Measurements from ENCODE around the gene C1orf116. TPM values are rescaled to one million over a fixed set of nuclear protein-coding genes. Genes with fewer than 3 reads are reported as not detected.
"Not testable (repeated sequence)": the region's sequence is repeated elsewhere in the genome, so short reads cannot be mapped to it uniquely, and the experiment has no call there.

C1orf116 gene
- polyA plus RNA-seq, 6 donors from 2014 or later = 0.08 to 2.3 (median 0.12) TPM; not detected in 2

DNA sequence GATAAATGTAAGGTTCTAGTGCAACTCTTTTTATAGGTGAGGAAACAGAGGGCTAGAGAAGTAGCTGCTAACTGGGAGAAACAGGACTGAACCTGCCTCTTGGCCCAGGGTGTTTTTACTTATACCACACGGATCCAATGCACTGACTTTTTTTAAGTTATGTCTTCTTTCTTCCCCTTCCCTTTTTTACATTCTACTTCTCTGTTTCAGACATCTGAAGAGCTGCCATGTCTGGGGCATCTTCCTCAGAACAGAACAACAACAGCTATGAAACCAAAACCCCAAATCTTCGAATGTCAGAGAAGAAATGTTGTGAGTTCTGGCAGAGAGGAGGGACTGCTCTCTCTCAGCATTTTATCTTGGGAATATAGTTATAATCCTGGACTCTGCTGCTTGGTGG, 21.9 kb upstream of the C1orf116 start:
- ATAC-seq (ENCODE audit: low read depth in 2 of 2) (peak; percentile 48 to 57), DNase-seq (peak; percentile 74)
- Mint-ChIP-seq H3K9me3 (peaks cover 0 to 3% (median 0%) of the 10 kb centered on the region in 7 donors), H3K27me3 (no peaks in the 10 kb centered on the region), H3K36me3 (peaks cover 0 to 9% of the 10 kb centered on the region in 2 donors), H3K4me1 (peaks cover 40 to 67% (median 60%) of the 10 kb centered on the region in 3 donors), H3K4me3 (peak overlapping the region; percentile 93 to 100 (median 98)), H3K27ac (peak overlapping the region; percentile 94 to 100 (median 99))

DNA sequence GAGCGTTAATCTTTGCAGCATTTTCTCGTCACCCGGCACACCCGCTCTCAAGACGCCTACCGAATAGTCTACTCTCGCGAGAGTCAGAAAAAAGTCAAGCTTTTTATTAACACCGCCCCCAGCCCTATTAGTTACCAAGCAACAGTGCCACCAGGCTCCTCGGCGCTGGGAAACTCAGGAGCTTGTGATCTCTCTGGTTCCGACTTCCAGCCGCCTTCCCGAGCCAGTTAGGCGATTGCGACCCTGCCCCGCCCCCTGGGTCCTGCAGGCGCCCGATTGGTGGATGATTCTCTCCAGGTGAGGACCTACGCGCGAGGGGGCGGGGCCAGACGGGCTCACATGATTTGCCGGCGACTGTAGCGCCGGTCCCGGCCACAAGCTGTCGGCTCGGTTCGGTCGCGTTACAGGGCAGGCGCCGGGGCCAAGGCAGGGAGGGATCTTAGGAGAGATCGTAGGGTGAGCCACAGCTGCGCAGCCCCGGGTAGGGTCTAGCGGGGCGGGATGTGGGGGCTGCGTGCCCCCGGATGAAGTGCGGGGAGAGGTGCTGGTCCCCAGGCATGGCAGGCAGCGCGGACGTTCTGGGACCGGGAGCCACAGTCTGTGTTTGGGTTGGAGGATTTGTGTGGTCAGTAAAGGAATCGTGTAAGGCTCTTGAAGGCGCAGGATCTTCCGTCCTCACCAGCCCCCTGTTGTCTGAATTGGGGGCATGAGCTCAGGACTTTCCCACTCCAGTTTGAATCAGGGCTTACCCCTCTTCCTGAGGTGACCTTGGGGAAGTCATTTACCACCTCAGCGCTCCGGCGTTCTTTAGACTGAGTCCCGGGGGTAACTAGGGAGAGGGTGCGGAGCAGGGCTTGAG, 20.6 kb upstream of the C1orf116 start, which contains the start of gene PFKFB2:
PFKFB2 (plus strand) TSS at position 365 of the 859 bp plus-strand sequence. CDS start 1,443 bp downstream, outside the sequence.
- ATAC-seq (ENCODE audit: low read depth in 2 of 2) = peak; percentile 82 to 83
- peaks cover 0 to 3% (median 0%) of the 10 kb centered on the region in 7 donors for H3K9me3 Mint-ChIP-seq
- H3K27ac Mint-ChIP-seq = peak within 1 kb of the TSS; percentile 97 to 100 (median 99)

DNA sequence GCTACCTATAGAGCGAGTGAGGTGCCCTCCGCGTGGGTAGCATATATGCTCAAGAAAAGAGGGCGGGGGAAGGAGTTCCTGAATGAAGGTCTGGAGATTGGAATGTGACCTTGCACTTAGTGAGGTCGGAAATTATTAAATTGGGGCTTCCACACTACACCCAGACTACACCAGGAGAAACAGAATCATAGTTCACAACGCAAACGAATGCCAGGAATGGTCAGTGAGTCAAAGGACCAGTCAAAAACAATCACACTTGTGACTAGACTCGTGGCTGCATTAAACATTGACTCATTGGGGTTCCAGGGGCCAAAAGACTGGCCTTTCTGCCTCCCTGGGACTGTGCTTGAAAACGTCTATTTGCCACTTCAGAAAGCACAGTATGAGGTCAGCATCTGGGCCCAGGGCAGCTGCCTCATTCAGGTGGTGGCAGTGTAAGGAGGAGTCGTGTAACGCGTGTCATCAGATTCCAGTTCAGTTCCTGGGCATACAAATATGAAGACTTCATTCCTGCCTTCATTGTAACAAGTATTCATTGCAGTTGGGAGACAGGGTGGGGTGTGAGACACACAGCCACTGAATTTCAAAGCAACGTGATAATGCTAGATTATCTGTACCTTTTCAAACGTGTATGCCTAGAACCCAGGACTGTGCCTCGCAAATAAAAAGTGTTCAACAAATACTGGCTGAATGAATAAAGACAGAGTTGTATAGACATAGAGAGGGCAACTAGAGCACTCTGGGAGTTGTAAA, 18.8 kb upstream of the C1orf116 start, which contains the start of gene YOD1:
YOD1 (minus strand) TSS at position 18 of the 753 bp plus-strand sequence. CDS start 178 bp downstream, outside the sequence.
- H3K4me1 Mint-ChIP-seq = peaks cover 38 to 72% (median 51%) of the 10 kb centered on the region in 3 donors
- DNase-seq = no peak

More for the DNA sequence above, 20.6 kb upstream of the C1orf116 start, which contains the start of gene PFKFB2:
- peak within 1 kb of the TSS; percentile 93 to 100 (median 98) for H3K4me3 Mint-ChIP-seq
- H3K4me1 Mint-ChIP-seq = peaks cover 38 to 64% (median 51%) of the 10 kb centered on the region in 3 donors
- DNase-seq = peak; percentile 97
- H3K27me3 Mint-ChIP-seq = no peaks in the 10 kb centered on the region
- H3K36me3 Mint-ChIP-seq = peaks cover 0 to 9% of the 10 kb centered on the region in 2 donors

DNA sequence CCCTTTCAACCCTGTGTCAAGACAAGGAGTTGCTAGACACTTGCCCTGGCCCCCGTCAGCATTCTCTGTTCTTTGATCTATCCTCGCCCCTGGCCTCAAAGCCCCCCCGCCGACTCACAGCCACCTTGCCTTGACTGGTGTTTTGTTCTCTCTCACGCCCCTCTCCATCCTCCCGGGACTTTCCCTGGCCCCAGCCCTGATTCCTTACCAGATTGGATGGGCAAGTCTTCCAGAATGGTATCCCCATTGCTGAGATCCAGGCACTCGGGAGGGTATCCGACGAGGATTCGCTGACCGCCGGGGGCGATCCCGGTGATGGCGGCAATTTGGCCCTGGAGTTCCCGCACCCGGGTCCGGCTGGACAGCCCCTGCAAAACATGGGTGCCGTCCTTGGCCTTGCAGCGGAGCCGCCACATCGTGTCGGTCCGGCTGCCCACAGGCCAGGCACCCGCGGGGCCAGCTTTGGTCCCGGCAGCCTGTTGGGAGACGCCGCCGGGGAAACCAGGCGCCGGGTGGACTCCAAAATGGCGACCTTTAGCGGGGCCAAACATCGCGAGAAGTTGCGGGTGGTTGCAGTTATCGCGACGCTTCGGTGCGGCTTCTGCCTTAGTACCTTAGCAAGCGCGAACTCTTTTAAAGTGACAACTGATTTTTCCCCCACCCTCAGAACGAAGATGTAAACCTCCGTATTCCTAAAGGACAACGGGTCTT, 18.1 kb upstream of the C1orf116 start:
- Mint-ChIP-seq H3K4me1 (peaks cover 38 to 69% (median 54%) of the 10 kb centered on the region in 3 donors), H3K4me3 (peak overlapping the region; percentile 93 to 100 (median 97)), H3K9me3 (peaks cover 0 to 3% (median 0%) of the 10 kb centered on the region in 7 donors), H3K27me3 (no peaks in the 10 kb centered on the region), H3K36me3 (peaks cover 0 to 4% of the 10 kb centered on the region in 2 donors), H3K27ac (peak overlapping the region; percentile 47 to 97 (median 92))
- peak; percentile 79 for DNase-seq
- peak; percentile 22 to 35 for ATAC-seq (ENCODE audit: low read depth in 2 of 2)

More for the DNA sequence above, 18.8 kb upstream of the C1orf116 start, which contains the start of gene YOD1:
- peaks cover 0 to 3% (median 0%) of the 10 kb centered on the region in 7 donors for H3K9me3 Mint-ChIP-seq
- no peaks in the 10 kb centered on the region for H3K27me3 Mint-ChIP-seq
- peaks cover 0 to 10% of the 10 kb centered on the region in 2 donors for H3K36me3 Mint-ChIP-seq
- peak within 1 kb of the TSS; percentile 93 to 100 (median 98) for H3K4me3 Mint-ChIP-seq
- no peak for ATAC-seq (ENCODE audit: low read depth in 2 of 2)
- peak within 1 kb of the TSS; percentile 58 to 100 (median 96) for H3K27ac Mint-ChIP-seq

DNA sequence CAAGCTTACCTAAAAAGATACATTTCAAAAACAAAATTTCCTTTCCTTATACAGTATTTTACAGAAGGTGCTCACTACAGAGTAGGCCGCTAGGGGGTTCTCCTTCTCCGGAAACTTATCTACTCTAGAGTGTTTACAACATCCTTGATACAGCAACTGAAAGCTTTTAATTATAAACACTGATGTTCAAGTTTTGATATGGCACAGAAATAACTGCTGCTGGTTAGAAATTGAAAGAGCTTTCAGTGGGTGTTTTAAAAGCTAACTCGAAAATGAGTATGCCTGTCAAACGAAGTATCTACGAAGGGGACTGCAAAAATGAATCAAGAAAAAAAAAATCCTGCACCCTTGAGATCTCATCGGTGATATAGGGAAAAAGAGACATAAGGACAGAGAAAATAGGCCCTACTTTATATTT, 17.4 kb upstream of the C1orf116 start:
- DNase-seq (peak; percentile 46), ATAC-seq (ENCODE audit: low read depth in 2 of 2) (peak; percentile 9 to 15)
- Mint-ChIP-seq H3K9me3 (peaks cover 0 to 3% (median 0%) of the 10 kb centered on the region in 7 donors), H3K27me3 (no peaks in the 10 kb centered on the region), H3K4me3 (peak overlapping the region; percentile 93 to 100 (median 97)), H3K36me3 (peaks cover 0 to 4% of the 10 kb centered on the region in 2 donors), H3K27ac (peak overlapping the region; percentile 58 to 97 (median 92)), H3K4me1 (peaks cover 35 to 62% (median 54%) of the 10 kb centered on the region in 3 donors)

DNA sequence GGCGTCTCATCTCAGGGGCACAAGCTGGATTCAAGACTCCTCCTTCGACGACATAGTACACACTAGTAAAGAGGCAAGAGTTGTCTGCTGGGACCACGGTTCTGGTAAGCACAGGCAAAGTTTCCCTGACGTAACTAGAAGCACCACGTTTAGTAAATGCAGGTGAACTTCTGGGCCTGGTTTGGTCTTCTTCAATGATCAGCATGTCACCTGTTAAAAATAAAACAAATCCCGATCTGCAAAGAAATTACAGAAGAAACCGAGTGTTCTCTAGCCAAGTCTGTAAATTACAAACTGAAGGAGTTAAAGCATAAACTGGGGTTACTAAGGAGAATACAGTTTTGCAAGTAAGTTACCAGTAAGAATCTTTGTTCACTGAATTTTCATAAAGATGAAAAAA, 17.0 kb upstream of the C1orf116 start:
- H3K9me3 Mint-ChIP-seq = peaks cover 0 to 3% (median 0%) of the 10 kb centered on the region in 7 donors
- no peak for ATAC-seq (ENCODE audit: low read depth in 2 of 2)
- peaks cover 31 to 58% (median 49%) of the 10 kb centered on the region in 3 donors for H3K4me1 Mint-ChIP-seq
- H3K36me3 Mint-ChIP-seq = peaks cover 0 to 4% of the 10 kb centered on the region in 2 donors
- H3K27me3 Mint-ChIP-seq = no peaks in the 10 kb centered on the region
- DNase-seq = no peak
- H3K4me3 Mint-ChIP-seq = peak overlapping the region in 6 of 8 donors; percentile 42 to 100 (median 97)
- H3K27ac Mint-ChIP-seq = peak overlapping the region in 1 of 6 donors; percentile 91

DNA sequence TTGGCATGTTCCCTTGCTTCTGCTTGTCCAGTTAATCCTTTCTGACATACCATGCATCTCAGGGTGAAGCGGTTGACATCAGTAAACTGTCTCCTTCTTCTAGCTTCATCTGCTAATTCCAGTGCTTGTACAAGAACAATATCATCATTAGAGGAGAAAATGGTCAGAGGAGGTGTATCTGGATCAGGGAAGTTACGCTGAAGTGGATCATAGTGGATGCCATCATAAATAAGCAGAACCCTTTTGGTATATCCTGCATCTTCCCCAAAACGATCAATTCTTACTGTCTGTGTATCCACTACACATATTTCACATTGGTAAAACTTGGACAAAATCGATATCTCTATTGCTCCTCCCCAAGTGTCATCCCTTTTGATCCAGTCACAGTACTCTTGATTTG, 16.5 kb upstream of the C1orf116 start:
- Mint-ChIP-seq H3K4me3 (peak overlapping the region in 2 of 8 donors; percentile 98 to 100), H3K27me3 (no peaks in the 10 kb centered on the region), H3K36me3 (peaks cover 0 to 4% of the 10 kb centered on the region in 2 donors), H3K27ac (peak overlapping the region in 1 of 6 donors; percentile 15), H3K4me1 (peaks cover 26 to 53% (median 45%) of the 10 kb centered on the region in 3 donors), H3K9me3 (peaks cover 0 to 3% (median 0%) of the 10 kb centered on the region in 7 donors)
- ATAC-seq (ENCODE audit: low read depth in 2 of 2) (no peak), DNase-seq (no peak)

DNA sequence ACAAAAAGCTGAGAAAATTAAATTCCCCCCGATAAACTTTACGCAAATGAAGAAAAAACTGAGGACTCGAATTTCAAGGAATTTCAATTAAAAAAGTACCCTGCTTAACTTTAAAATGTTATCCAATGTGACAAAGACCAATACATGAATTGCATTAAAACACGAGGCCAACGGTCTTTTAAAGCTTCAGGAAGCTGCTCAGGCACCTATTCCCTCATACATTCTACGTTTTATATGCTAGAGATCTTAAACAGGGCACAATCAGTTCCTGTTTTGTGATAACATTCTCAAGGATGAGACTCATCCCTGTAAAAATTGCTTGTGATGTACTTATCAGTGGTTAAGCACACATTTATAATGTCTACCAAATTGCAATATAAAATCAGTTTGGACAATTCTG, 15.5 kb upstream of the C1orf116 start:
- Mint-ChIP-seq H3K4me1 (peaks cover 18 to 43% (median 38%) of the 10 kb centered on the region in 3 donors), H3K9me3 (peaks cover 0 to 3% (median 0%) of the 10 kb centered on the region in 7 donors), H3K27ac (no peak overlapping the region), H3K36me3 (peaks cover 0 to 4% of the 10 kb centered on the region in 2 donors), H3K27me3 (no peaks in the 10 kb centered on the region), H3K4me3 (no peak overlapping the region)
- no peak for ATAC-seq (ENCODE audit: low read depth in 2 of 2)
- DNase-seq = no peak

DNA sequence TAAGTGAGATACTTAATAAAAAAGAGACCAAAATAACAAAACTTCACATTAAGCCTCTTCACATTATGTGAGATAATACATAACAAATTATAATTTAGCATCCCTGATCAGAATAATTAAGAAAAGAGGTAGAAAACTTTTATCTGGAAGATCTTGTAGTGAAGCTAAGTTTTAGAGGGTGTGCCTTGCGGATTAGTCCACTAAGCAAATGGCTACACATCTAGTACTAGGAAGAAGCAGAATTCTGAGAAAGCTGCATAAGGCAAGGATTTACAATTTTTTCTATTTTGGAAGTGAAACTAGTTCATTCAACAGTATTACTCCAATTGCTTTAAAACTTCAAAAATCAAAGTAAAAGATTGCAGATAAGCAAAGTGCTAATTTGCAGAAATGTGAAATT, 14.9 kb upstream of the C1orf116 start:
- ATAC-seq (ENCODE audit: low read depth in 2 of 2) (no peak), DNase-seq (no peak)
- Mint-ChIP-seq H3K4me1 (peaks cover 16 to 37% (median 34%) of the 10 kb centered on the region in 3 donors), H3K27me3 (no peaks in the 10 kb centered on the region), H3K36me3 (peaks cover 0 to 4% of the 10 kb centered on the region in 2 donors), H3K4me3 (peak overlapping the region in 1 of 8 donors; percentile 18), H3K9me3 (peaks cover 0 to 3% (median 0%) of the 10 kb centered on the region in 7 donors), H3K27ac (no peak overlapping the region)

DNA sequence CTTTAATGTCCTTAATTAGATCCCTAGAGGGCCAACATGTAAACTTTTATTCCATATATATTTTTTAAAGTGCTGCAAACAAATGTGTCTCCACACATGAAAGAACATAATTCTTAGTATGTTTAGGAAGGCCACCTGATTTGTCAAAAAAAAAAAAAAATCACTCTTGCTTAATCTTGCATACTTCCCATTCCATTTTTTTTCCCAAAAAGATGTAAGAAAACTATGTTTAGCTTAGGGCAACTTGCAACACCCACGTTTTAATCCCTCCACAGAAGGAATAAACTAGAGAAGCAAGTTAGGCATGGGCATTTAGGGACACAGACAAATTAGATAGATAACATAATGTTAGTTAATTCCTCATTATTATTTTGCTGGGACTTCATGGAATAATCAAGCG, 12.9 kb upstream of the C1orf116 start:
- no peak overlapping the region for H3K4me3 Mint-ChIP-seq
- H3K36me3 Mint-ChIP-seq = peaks cover 0 to 4% of the 10 kb centered on the region in 2 donors
- peaks cover 12 to 21% (median 17%) of the 10 kb centered on the region in 3 donors for H3K4me1 Mint-ChIP-seq
- H3K27me3 Mint-ChIP-seq = no peaks in the 10 kb centered on the region
- DNase-seq (no peak), ATAC-seq (ENCODE audit: low read depth in 2 of 2) (no peak)
- no peaks in the 10 kb centered on the region for H3K9me3 Mint-ChIP-seq
- H3K27ac Mint-ChIP-seq = peak overlapping the region in 1 of 6 donors; percentile 33

DNA sequence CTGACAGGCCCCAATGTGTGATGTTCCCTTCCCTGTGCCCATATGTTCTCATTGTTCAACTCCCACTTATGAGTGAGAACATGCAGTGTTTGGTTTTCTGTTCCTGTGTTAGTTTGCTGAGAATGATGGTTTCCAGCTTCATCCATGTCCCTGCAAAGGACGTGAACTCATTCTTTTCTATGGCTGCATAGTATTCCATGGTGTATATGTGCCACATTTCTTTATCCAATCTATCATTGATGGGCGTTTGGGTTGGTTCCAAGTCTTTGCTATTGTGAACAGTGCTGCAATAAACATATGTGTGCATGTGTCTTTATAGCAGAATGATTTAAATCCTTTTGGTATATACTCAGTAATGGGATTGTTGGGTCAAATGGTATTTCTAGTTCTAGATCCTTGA, 8.8 kb upstream of the C1orf116 start:
- not testable (repeated sequence) for H3K4me1 Mint-ChIP-seq; H3K27me3 Mint-ChIP-seq; H3K27ac Mint-ChIP-seq; DNase-seq; ATAC-seq (ENCODE audit: low read depth in 2 of 2); H3K36me3 Mint-ChIP-seq; H3K4me3 Mint-ChIP-seq; H3K9me3 Mint-ChIP-seq

DNA sequence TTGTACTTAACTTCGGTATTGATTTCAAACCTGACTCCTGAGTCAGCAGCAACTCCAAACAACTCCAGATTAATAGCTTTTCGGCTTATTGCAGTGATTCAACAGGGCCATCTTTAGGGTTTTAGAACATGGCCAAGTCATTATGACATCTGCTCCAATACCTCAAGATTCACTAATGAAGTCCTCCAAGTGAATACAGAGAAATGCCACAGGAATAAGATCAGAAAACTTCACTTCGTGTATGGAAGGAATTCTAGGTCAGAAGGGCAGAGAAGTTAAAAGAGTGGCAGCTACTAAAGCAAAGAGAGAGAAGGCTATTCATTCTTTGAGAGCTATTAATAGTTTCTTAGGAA, 7.6 kb upstream of the C1orf116 start:
- DNase-seq (no peak), ATAC-seq (ENCODE audit: low read depth in 2 of 2) (no peak)
- no peaks in the 10 kb centered on the region for H3K36me3 Mint-ChIP-seq
- peaks cover 0 to 5% (median 2%) of the 10 kb centered on the region in 3 donors for H3K27me3 Mint-ChIP-seq
- H3K4me1 Mint-ChIP-seq = peaks cover 0 to 3% (median 0%) of the 10 kb centered on the region in 3 donors
- no peaks in the 10 kb centered on the region for H3K9me3 Mint-ChIP-seq
- peak overlapping the region in 1 of 6 donors; percentile 84 for H3K27ac Mint-ChIP-seq
- H3K4me3 Mint-ChIP-seq = no peak overlapping the region

Measured in naive B cell (primary cell).